Breast epithelium (tissue), 4 donors: ENCODE measurements around the gene CPNE2. TPM values are rescaled to one million over a fixed set of nuclear protein-coding genes. Genes with fewer than 3 reads are reported as not detected.
"Not testable (repeated sequence)": the region's sequence is repeated elsewhere in the genome, so short reads cannot be mapped to it uniquely, and the experiment has no call there.

Experiments
- DNase-seq, 2 donors: peaks; one replicate each; pipeline ENCODE4 v3.0.0-alpha.2; 2019; ENCODE audit warnings: low spot score in 2 of 2
- H3K27ac ChIP-seq, 2 donors: fragments of 200-600 bp; sonication (generic) in 1 of 2; one replicate each; pipeline ENCODE4 v1.5.1; 2016 to 2019; ENCODE audit warnings: mild to moderate bottlenecking in 1 of 2
- H3K27me3 ChIP-seq, 2 donors: fragments of 200-600 bp; sonication (generic) in 1 of 2; one replicate each; pipeline versions ENCODE4 v1.5.1 to v1.6.0; 2017 to 2019; ENCODE audit warnings: control low read depth in 1 of 2, mild to moderate bottlenecking in 1 of 2
- H3K36me3 ChIP-seq: fragments of 200-600 bp; one replicate; pipeline ENCODE4 v1.5.1; 2019
- H3K4me1 ChIP-seq, 2 donors: fragments of 200-600 bp; sonication (generic); one replicate each; pipeline ENCODE4 v1.5.1; 2016 to 2019; ENCODE audit warnings: control low read depth in 1 of 2
- H3K4me3 ChIP-seq, 3 donors: fragments of 200-600 bp; sonication (generic); 1 replicate in 2 of 3; 2 replicates in 1 of 3; pipeline ENCODE4 v1.5.1; 2016 to 2019; ENCODE audit warnings: mild to moderate bottlenecking in 3 of 3, moderate library complexity in 2 of 3
- H3K9me3 ChIP-seq, 2 donors: fragments of 200-600 bp; sonication (generic) in 1 of 2; one replicate each; pipeline ENCODE4 v1.5.1; 2016 to 2019; ENCODE audit warnings: control low read depth in 1 of 2
- CTCF ChIP-seq, 3 donors: fragments of 450-650 bp; IDR thresholded peaks; one replicate each; pipeline ENCODE4 v1.5.1; 2016 to 2017; ENCODE audit warnings: antibody characterized with exemption in 3 of 3, mild to moderate bottlenecking in 3 of 3, moderate library complexity in 3 of 3
- POLR2A ChIP-seq: fragments of 450-650 bp; IDR thresholded peaks from one replicate; pipeline ENCODE4 v1.6.1; 2016; ENCODE audit warnings: antibody characterized with exemption, mild to moderate bottlenecking, moderate library complexity
- POLR2AphosphoS5 ChIP-seq, 3 donors: sonication (generic); formaldehyde crosslinking; IDR thresholded peaks; one replicate each; pipeline ENCODE4 v1.6.1; 2017; ENCODE audit warnings: antibody characterized with exemption in 3 of 3
- intact Hi-C: fragments of 100-400 bp; cut with DNase I; formaldehyde crosslinking; loops from one replicate; pipeline ENCODE4 v1.15.1; 2023; ENCODE audit warnings: low total_unique reads
- total RNA-seq, 3 donors: library from RNA; depleted of rRNA; stranded (reverse); fragments of >200 nt; gene quantifications; one replicate each; pipeline ENCODE4 v1.1.0, GENCODE V29; 2016

Gene CPNE2
- total RNA-seq, 3 donors from 2014 or later, result 13.9 to 56.5 (median 26.5) TPM

GRCh38 chr16:57184887-57185445, 92.6 kb downstream of the CPNE2 start:
- peak overlapping the region; percentile 87 to 96 (median 88) for H3K4me3 ChIP-seq
- H3K27me3 ChIP-seq, result no peaks in the 10 kb centered on the region
- peaks cover 0 to 6% of the 10 kb centered on the region in 2 donors for H3K4me1 ChIP-seq
- no peaks in the 10 kb centered on the region for H3K36me3 ChIP-seq
- TF ChIP-seq POLR2A (no peak), POLR2AphosphoS5 (IDR thresholded peaks at IDR 0.05) (no peak), CTCF (IDR thresholded peaks at IDR 0.05) (no peak)
- intact Hi-C loops, result loop anchor here (5.0 kb wide), 1 partner anchor 237 kb away; no protein-coding TSS in a partner anchor
- DNase-seq, result no peak
- no peaks in the 10 kb centered on the region for H3K9me3 ChIP-seq
- H3K27ac ChIP-seq, result peak overlapping the region; percentile 90 to 98

- Histone ChIP-seq H3K9me3 (no peaks in the 10 kb centered on the region), H3K4me1 (peaks cover 0 to 10% of the 10 kb centered on the region in 2 donors), H3K4me3 (peak overlapping the region; percentile 87 to 96 (median 88)), H3K36me3 (no peaks in the 10 kb centered on the region), H3K27ac (peak overlapping the region; percentile 90 to 98), H3K27me3 (no peaks in the 10 kb centered on the region)
- peak; percentile 54 to 63 for DNase-seq
- intact Hi-C loops, result loop anchor here (5.0 kb wide), 1 partner anchor 237 kb away; no protein-coding TSS in a partner anchor
- TF ChIP-seq POLR2AphosphoS5 (IDR thresholded peaks at IDR 0.05) (peak in 2 of 3 donors; percentile 9 to 47), CTCF (IDR thresholded peaks at IDR 0.05) (no peak)
Observed at GRCh38 chr16:57185446-57185944, 93.1 kb downstream of the CPNE2 start.

- Histone ChIP-seq H3K4me1 (peaks cover 0 to 14% of the 10 kb centered on the region in 2 donors), H3K9me3 (no peaks in the 10 kb centered on the region), H3K36me3 (no peaks in the 10 kb centered on the region), H3K27me3 (no peaks in the 10 kb centered on the region), H3K4me3 (peak within 1 kb of the TSS; percentile 87 to 96 (median 88)), H3K27ac (peak within 1 kb of the TSS; percentile 95 to 98)
- intact Hi-C loops, result loop anchor here (5.0 kb wide), 1 partner anchor 236 kb away; no protein-coding TSS in a partner anchor
- peak; percentile 76 for TF ChIP-seq POLR2A
- TF ChIP-seq CTCF (IDR thresholded peaks at IDR 0.05), result peak in 1 of 3 donors; percentile 26
- TF ChIP-seq POLR2AphosphoS5 (IDR thresholded peaks at IDR 0.05), result peak; percentile 83 to 89 (median 85)
- peak; percentile 99 for DNase-seq
Observed at GRCh38 chr16:57185945-57186871, 93.8 kb downstream of the CPNE2 start, which contains the start of the genes PSME3IP1 and RSPRY1. Gene PSME3IP1 (minus strand): TSS chr16:57186039. CDS start chr16:57173854, 12,185 bp downstream. Gene RSPRY1 (plus strand): TSS chr16:57186329. CDS start chr16:57204659, 18,330 bp downstream.

GRCh38 chr16:57186872-57187854, 94.8 kb downstream of the CPNE2 start:
- TF ChIP-seq POLR2A (no peak), POLR2AphosphoS5 (IDR thresholded peaks at IDR 0.05) (no peak), CTCF (IDR thresholded peaks at IDR 0.05) (no peak)
- intact Hi-C loops, result loop anchor here (5.0 kb wide), 1 partner anchor 235 kb away; no protein-coding TSS in a partner anchor
- Histone ChIP-seq H3K27ac (peak overlapping the region; percentile 95 to 98), H3K36me3 (no peaks in the 10 kb centered on the region), H3K4me3 (peak overlapping the region; percentile 87 to 96 (median 88)), H3K27me3 (no peaks in the 10 kb centered on the region), H3K9me3 (no peaks in the 10 kb centered on the region), H3K4me1 (peaks cover 0 to 21% of the 10 kb centered on the region in 2 donors)
- DNase-seq, result no peak

- peak overlapping the region; percentile 95 to 98 for H3K27ac ChIP-seq
- intact Hi-C loops, result loop anchor here (5.0 kb wide), 1 partner anchor 234 kb away; no protein-coding TSS in a partner anchor
- peaks cover 0 to 21% of the 10 kb centered on the region in 2 donors for H3K4me1 ChIP-seq
- peak overlapping the region in 2 of 3 donors; percentile 87 to 88 for H3K4me3 ChIP-seq
- DNase-seq, H3K27me3 ChIP-seq, H3K9me3 ChIP-seq, H3K36me3 ChIP-seq: not testable (repeated sequence)
Observed at GRCh38 chr16:57187902-57188710, 95.7 kb downstream of the CPNE2 start.
